Measurements from ENCODE around the gene ARL10.

- TF ChIP-seq CTCF (optimal IDR thresholded peaks at IDR 0.05 in 1 of 3, IDR thresholded peaks at IDR 0.05 in 1 of 3, conservative IDR thresholded peaks at IDR 0.05 in 1 of 3; ENCODE audit: extremely low read depth in 1 of 3, insufficient read depth in 2 of 3, low read length in 3 of 3) (no peak), EZH2 (IDR thresholded peaks at IDR 0.05; ENCODE audit: low read length) (no peak)
These were observed 14.9 kb upstream of the ARL10 start for GRCh38 chr5:176350416-176350815.

All from keratinocyte (primary cell).